K562 (cell line): Measurements from ENCODE around the gene APLF. TPM values are rescaled to one million over a fixed set of nuclear protein-coding genes. Genes with fewer than 3 reads are reported as not detected.

Experiments
- CEBPG ChIP-seq, 3 experiments: fragments of 200-800 bp in 1 of 3; sonication (Bioruptor generic) in 1 of 3; sonication (generic) in 1 of 3; formaldehyde crosslinking in 1 of 3; IDR thresholded peaks in 2 of 3; conservative IDR thresholded peaks in 1 of 3; 2 replicates each; pipeline versions ENCODE4 v1.6.1 to v1.8.0; 2016 to 2022; ENCODE audit warnings: missing compliant biosample characterization in 2 of 3, missing genetic modification characterization in 2 of 3, mild to moderate bottlenecking in 1 of 3, missing genetic modification reagents in 1 of 3
- ERF ChIP-seq: fragments of 450-650 bp; formaldehyde crosslinking; IDR thresholded peaks from 2 replicates; pipeline ENCODE4 v1.4.0; 2020; ENCODE audit warnings: mild to moderate bottlenecking, mixed read lengths
- FUS ChIP-seq: fragments of 200-400 bp; formaldehyde crosslinking; optimal IDR thresholded peaks from 2 replicates; pipeline ENCODE3; 2017; ENCODE audit warnings: low read depth, low read length
- GATAD2B ChIP-seq: fragments of 450-650 bp; IDR thresholded peaks from 2 replicates; pipeline ENCODE4 v1.6.1; 2017; ENCODE audit warnings: mild to moderate bottlenecking, borderline replicate concordance
- MAZ ChIP-seq, 2 experiments: fragments of 450-650 bp in 1 of 2; sonication (generic) in 1 of 2; formaldehyde crosslinking; IDR thresholded peaks in 1 of 2; conservative IDR thresholded peaks in 1 of 2; 2 replicates each; pipeline versions ENCODE4 v1.4.0 to v1.5.0; 2020; ENCODE audit warnings: mild to moderate bottlenecking in 1 of 2, missing genetic modification reagents in 1 of 2
- NFE2 ChIP-seq: IDR thresholded peaks from 2 replicates; pipeline ENCODE4 v1.6.1; 2014; ENCODE audit warnings: antibody characterized with exemption, low read depth
- SIN3A ChIP-seq, 2 experiments: fragments of 150-350 bp in 1 of 2; IDR thresholded peaks; 2 replicates each; pipeline ENCODE4 v1.6.1; 2011 to 2016; ENCODE audit warnings: borderline replicate concordance in 2 of 2, low read depth in 2 of 2, low read length in 2 of 2, mild to moderate bottlenecking in 2 of 2, moderate library complexity in 2 of 2; ENCODE audit not compliant: control insufficient read depth in 1 of 2
- ZNF217 ChIP-seq: sonication (generic); formaldehyde crosslinking; IDR thresholded peaks from 2 replicates; pipeline ENCODE4 v1.8.0; 2022; ENCODE audit warnings: mild to moderate bottlenecking, missing genetic modification reagents
- ZNF57 ChIP-seq: fragments of 450-650 bp; formaldehyde crosslinking; IDR thresholded peaks from 2 replicates; pipeline ENCODE4 v1.4.0; 2020; ENCODE audit warnings: mild to moderate bottlenecking, moderate library complexity
- ZNF589 ChIP-seq: fragments of 200-800 bp; sonication (Bioruptor generic); IDR thresholded peaks from 2 replicates; pipeline ENCODE4 v1.6.1; 2016; ENCODE audit warnings: low read depth, missing genetic modification characterization, missing compliant biosample characterization
- polyA plus RNA-seq, 8 experiments: library from polyadenylated mRNA; depleted of rRNA in 4 of 8; stranded (reverse) in 5 of 8; unstranded in 3 of 8; fragments of >200 nt; fragmentation: Nextera tagmentation in 2 of 8; fragmentation: Illumina TruSeq in 1 of 8; extraction: Ambion mirVana in 2 of 8; extraction: Trizol in 1 of 8; gene quantifications; 2 replicates each; pipeline versions ENCODE4 v1.2.1 to v1.2.3, GENCODE V29; 2011 to 2014; ENCODE audit warnings: inconsistent platforms in 1 of 8, missing spikeins in 1 of 8
- total RNA-seq, 7 experiments: library from RNA; depleted of rRNA in 6 of 7; stranded (reverse); fragments of >200 nt in 6 of 7; fragmentation: Illumina TruSeq in 2 of 7; extraction: Trizol in 2 of 7; gene quantifications; 2 replicates each; pipeline versions ENCODE4 v1.2.1 to v1.2.3, GENCODE V29; 2011 to 2021; ENCODE audit warnings: low replicate concordance in 1 of 7
- TF ChIP-seq, protein P1 (sequence below): sonication (generic); formaldehyde crosslinking; IDR thresholded peaks from 2 replicates; pipeline ENCODE4 v1.8.0; 2022; ENCODE audit warnings: mild to moderate bottlenecking, missing genetic modification reagents
- TF ChIP-seq, protein P2 (sequence below): IDR thresholded peaks from 2 replicates; pipeline ENCODE4 v1.6.1; 2012; ENCODE audit warnings: low read depth, low read length, improper control_type of control experiment, borderline replicate concordance

APLF gene
- total and polyA plus RNA-seq, 9 of the 15 experiments (the other 6 are each of a cell fraction or from before 2014, with no cell fraction given), result 0.07 to 1.1 (median 0.71) TPM

DNA sequence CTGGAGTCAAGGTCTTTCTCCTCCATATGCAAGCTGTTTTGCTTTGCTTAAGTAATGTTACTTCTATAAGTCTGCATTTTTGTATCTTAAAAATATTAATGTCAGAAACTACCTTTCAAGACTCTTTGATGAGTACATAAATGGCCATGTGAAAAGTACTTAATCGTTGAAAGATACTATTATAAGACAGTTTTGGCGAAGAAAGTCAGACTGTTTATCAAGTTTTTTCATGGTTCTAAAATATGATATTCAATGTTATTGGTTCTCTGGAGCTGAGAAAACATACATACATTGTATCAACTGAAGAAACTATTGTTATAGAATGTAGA is 25.4 kb upstream of the APLF start (continued):
- TF ChIP-seq ERF (CRISPR knock-in tag), result 0 out of 2 replicates have a peak, but pooled peaks have one; percentile 1
- TF ChIP-seq SIN3A (IDR thresholded peaks at IDR 0.05; ENCODE audit: borderline replicate concordance in 2 of 2, control insufficient read depth in 1 of 2, low read depth in 2 of 2, low read length in 2 of 2), result no peak
- TF ChIP-seq, protein P1, sequence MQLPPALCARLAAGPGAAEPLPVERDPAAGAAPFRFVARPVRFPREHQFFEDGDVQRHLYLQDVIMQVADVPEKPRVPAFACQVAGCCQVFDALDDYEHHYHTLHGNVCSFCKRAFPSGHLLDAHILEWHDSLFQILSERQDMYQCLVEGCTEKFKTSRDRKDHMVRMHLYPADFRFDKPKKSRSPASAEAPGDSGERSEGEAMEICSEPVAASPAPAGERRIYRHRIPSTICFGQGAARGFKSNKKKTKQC (CRISPR knock-in tag), result no peak
- no peak for TF ChIP-seq ZNF57 (CRISPR knock-in tag)
- no peak for TF ChIP-seq CEBPG (CRISPR knock-in tag; IDR thresholded peaks at IDR 0.05)
- 0 out of 4 replicates have a peak, but pooled peaks of 1 of the 2 experiments have one; percentile 8 for TF ChIP-seq CEBPG (tag; conservative IDR thresholded peaks at IDR 0.05 in 1 of 2, IDR thresholded peaks at IDR 0.05 in 1 of 2)
- TF ChIP-seq, protein P2, sequence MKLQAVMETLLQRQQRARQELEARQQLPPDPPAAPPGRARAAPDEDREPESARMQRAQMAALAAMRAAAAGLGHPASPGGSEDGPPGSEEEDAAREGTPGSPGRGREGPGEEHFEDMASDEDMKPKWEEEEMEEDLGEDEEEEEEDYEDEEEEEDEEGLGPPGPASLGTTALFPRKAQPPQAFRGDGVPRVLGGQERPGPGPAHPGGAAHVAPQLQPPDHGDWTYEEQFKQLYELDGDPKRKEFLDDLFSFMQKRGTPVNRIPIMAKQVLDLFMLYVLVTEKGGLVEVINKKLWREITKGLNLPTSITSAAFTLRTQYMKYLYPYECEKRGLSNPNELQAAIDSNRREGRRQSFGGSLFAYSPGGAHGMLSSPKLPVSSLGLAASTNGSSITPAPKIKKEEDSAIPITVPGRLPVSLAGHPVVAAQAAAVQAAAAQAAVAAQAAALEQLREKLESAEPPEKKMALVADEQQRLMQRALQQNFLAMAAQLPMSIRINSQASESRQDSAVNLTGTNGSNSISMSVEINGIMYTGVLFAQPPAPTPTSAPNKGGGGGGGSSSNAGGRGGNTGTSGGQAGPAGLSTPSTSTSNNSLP, result no peak
- no peak for TF ChIP-seq ZNF217 (CRISPR knock-in tag)
- TF ChIP-seq NFE2, result no peak
- TF ChIP-seq FUS, result no peak
- 0 out of 2 replicates have a peak, but pooled peaks have one; percentile 6 for TF ChIP-seq ZNF589
- TF ChIP-seq MAZ (CRISPR knock-in tag; conservative IDR thresholded peaks at IDR 0.05 in 1 of 2, IDR thresholded peaks at IDR 0.05 in 1 of 2), result no peak
- peak; percentile 36; the same call in 1 of the 2 replicates for TF ChIP-seq GATAD2B
